Trophoblast cell (in vitro differentiated cells and primary cell): ENCODE results near the gene HAS3.
"Not testable (repeated sequence)": the region's sequence is repeated elsewhere in the genome, so short reads cannot be mapped to it uniquely, and the experiment has no call there.

Experiments used
- DNase-seq, 2 donors: peaks; one replicate each; pipeline ENCODE4 v3.0.0-alpha.2; 2016
- H2AFZ ChIP-seq: 2 replicates; pipeline ENCODE4 v1.6.1; 2013; ENCODE audit warnings: low read length, moderate library complexity, mild to moderate bottlenecking; ENCODE audit not compliant: insufficient read depth, poor library complexity
- H2AK5ac ChIP-seq: 2 replicates; pipeline ENCODE4 v1.6.1; 2013; ENCODE audit warnings: mild to moderate bottlenecking, low read length
- H2BK120ac ChIP-seq: 2 replicates; pipeline ENCODE4 v1.6.1; 2013; ENCODE audit warnings: low read length, mild to moderate bottlenecking, moderate library complexity; ENCODE audit not compliant: insufficient read depth, poor library complexity
- H2BK12ac ChIP-seq: 2 replicates; pipeline ENCODE4 v1.6.1; 2013; ENCODE audit warnings: mild to moderate bottlenecking, low read length, moderate library complexity
- H2BK5ac ChIP-seq: 2 replicates; pipeline ENCODE4 v1.6.1; 2013; ENCODE audit warnings: low read length, low read depth, moderate library complexity, mild to moderate bottlenecking; ENCODE audit not compliant: poor library complexity
- H3K14ac ChIP-seq: 2 replicates; pipeline ENCODE4 v1.6.1; 2013; ENCODE audit warnings: mild to moderate bottlenecking, low read length
- H3K18ac ChIP-seq: 2 replicates; pipeline ENCODE4 v1.6.1; 2013; ENCODE audit warnings: mild to moderate bottlenecking, low read length
- H3K23ac ChIP-seq: 2 replicates; pipeline ENCODE4 v1.6.1; 2013; ENCODE audit warnings: low read length
- H3K27ac ChIP-seq: 2 replicates; pipeline ENCODE4 v1.5.1; 2013; ENCODE audit warnings: low read depth, mild to moderate bottlenecking, inconsistent platforms, low read length, moderate library complexity
- H3K27me3 ChIP-seq: 2 replicates; pipeline ENCODE4 v1.6.1; 2013; ENCODE audit warnings: inconsistent platforms, mild to moderate bottlenecking, low read length, moderate library complexity; ENCODE audit not compliant: insufficient read depth
- H3K36me3 ChIP-seq, 2 experiments: 1 replicate in 1 of 2; 2 replicates in 1 of 2; pipeline ENCODE4 v1.6.1; 2013; ENCODE audit warnings: low read length in 2 of 2, mild to moderate bottlenecking in 2 of 2, moderate library complexity in 1 of 2; ENCODE audit not compliant: insufficient read depth in 2 of 2, control insufficient read depth in 1 of 2
- H3K4ac ChIP-seq: 2 replicates; pipeline ENCODE4 v1.6.1; 2013; ENCODE audit warnings: low read depth, mild to moderate bottlenecking, low read length, moderate library complexity
- H3K4me1 ChIP-seq, 2 experiments: 1 replicate in 1 of 2; 2 replicates in 1 of 2; pipeline ENCODE4 v1.6.1; 2013; ENCODE audit warnings: low read length in 2 of 2, mild to moderate bottlenecking in 2 of 2, moderate library complexity in 1 of 2; ENCODE audit not compliant: insufficient read depth in 2 of 2, control insufficient read depth in 1 of 2
- H3K4me2 ChIP-seq: 2 replicates; pipeline ENCODE4 v1.6.1; 2013; ENCODE audit warnings: inconsistent platforms, mild to moderate bottlenecking, low read length, moderate library complexity
- H3K4me3 ChIP-seq: 2 replicates; pipeline ENCODE4 v1.5.1; 2013; ENCODE audit warnings: mild to moderate bottlenecking, low read depth, low read length, inconsistent platforms
- H3K79me1 ChIP-seq: one replicate; pipeline ENCODE4 v1.6.1; 2013; ENCODE audit warnings: low read length
- H3K79me2 ChIP-seq: 2 replicates; pipeline ENCODE4 v1.6.1; 2013; ENCODE audit warnings: low read length, mild to moderate bottlenecking; ENCODE audit not compliant: control insufficient read depth, insufficient read depth, poor library complexity
- H3K9ac ChIP-seq: 2 replicates; pipeline ENCODE4 v1.6.1; 2013; ENCODE audit warnings: mild to moderate bottlenecking, low read length
- H3K9me3 ChIP-seq: 2 replicates; pipeline ENCODE4 v1.6.1; 2013; ENCODE audit warnings: low read depth, mild to moderate bottlenecking, control low read depth, inconsistent platforms, low read length; ENCODE audit not compliant: insufficient read depth
- H4K12ac ChIP-seq: 2 replicates; pipeline ENCODE4 v1.6.1; 2013; ENCODE audit warnings: low read depth, mild to moderate bottlenecking, low read length, moderate library complexity
- H4K8ac ChIP-seq: 2 replicates; pipeline ENCODE4 v1.6.1; 2013; ENCODE audit warnings: low read depth, mild to moderate bottlenecking, low read length, moderate library complexity
- H4K91ac ChIP-seq: one replicate; pipeline ENCODE4 v1.6.1; 2013; ENCODE audit warnings: low read depth, mild to moderate bottlenecking, low read length, moderate library complexity
- WGBS: extraction: QIAGEN DNeasy Blood & Tissue Kit; methylation state at CpG from one replicate; pipeline ENCODE4 v1.1.7; 2013; ENCODE audit warnings: missing lambda C conversion rate; ENCODE audit not compliant: insufficient read length, insufficient coverage; ENCODE audit errors: extremely low coverage; 5-methylcytosine and 5-hydroxymethylcytosine counted together

HAS3 gene

GRCh38 chr16:69139464-69139863 is 34.0 kb downstream of the HAS3 start:
- H3K27ac ChIP-seq, H2BK5ac ChIP-seq, H4K8ac ChIP-seq, H2BK120ac ChIP-seq, H3K4ac ChIP-seq, H3K4me1 ChIP-seq, H4K12ac ChIP-seq, H2AFZ ChIP-seq, H3K14ac ChIP-seq, H3K23ac ChIP-seq, DNase-seq, H4K91ac ChIP-seq, H2AK5ac ChIP-seq, H3K18ac ChIP-seq, H3K4me3 ChIP-seq, H3K9me3 ChIP-seq, H3K79me1 ChIP-seq, H3K4me2 ChIP-seq, H3K27me3 ChIP-seq, H3K79me2 ChIP-seq, H3K9ac ChIP-seq, H2BK12ac ChIP-seq: not testable (repeated sequence)
- no CpG with 5 or more reads among the region's 7 CpGs for WGBS
- H3K36me3 ChIP-seq, result peaks cover 22 to 43% of the 10 kb centered on the region in 2 experiments

GRCh38 chr16:69141014-69141413 is 35.6 kb downstream of the HAS3 start:
- H4K8ac ChIP-seq, result no peak overlapping the region
- H3K27me3 ChIP-seq, result no peaks in the 10 kb centered on the region
- no peak overlapping the region for H2BK12ac ChIP-seq
- H3K4me1 ChIP-seq, result no peaks in the 10 kb centered on the region
- no peak overlapping the region for H2AFZ ChIP-seq
- WGBS, result no CpG with 5 or more reads among the region's 5 CpGs
- H3K4me3 ChIP-seq, result no peak overlapping the region
- H3K79me2 ChIP-seq, result no peaks in the 10 kb centered on the region
- no peak overlapping the region for H2BK5ac ChIP-seq
- no peak overlapping the region for H3K27ac ChIP-seq
- no peak overlapping the region for H3K23ac ChIP-seq
- no peaks in the 10 kb centered on the region for H3K79me1 ChIP-seq
- H4K12ac ChIP-seq, result no peak overlapping the region
- no peak overlapping the region for H3K18ac ChIP-seq
- no peak overlapping the region for H2BK120ac ChIP-seq
- no peak overlapping the region for H3K4ac ChIP-seq
- no peak for DNase-seq
- H3K4me2 ChIP-seq, result no peak overlapping the region
- no peak overlapping the region for H2AK5ac ChIP-seq
- no peak overlapping the region for H4K91ac ChIP-seq
- H3K36me3 ChIP-seq, result peaks cover 26 to 47% of the 10 kb centered on the region in 2 experiments
- H3K9ac ChIP-seq, result no peak overlapping the region
- no peak overlapping the region for H3K14ac ChIP-seq
- no peaks in the 10 kb centered on the region for H3K9me3 ChIP-seq

GRCh38 chr16:69141936-69142335 is 36.5 kb downstream of the HAS3 start:
- no peak overlapping the region for H3K4ac ChIP-seq
- no peak overlapping the region for H3K4me3 ChIP-seq
- H3K14ac ChIP-seq, result no peak overlapping the region
- H3K36me3 ChIP-seq, result peaks cover 28 to 43% of the 10 kb centered on the region in 2 experiments
- H3K4me1 ChIP-seq, result no peaks in the 10 kb centered on the region
- H4K12ac ChIP-seq, result no peak overlapping the region
- H3K79me1 ChIP-seq, result no peaks in the 10 kb centered on the region
- no peak overlapping the region for H3K23ac ChIP-seq
- no peak overlapping the region for H4K8ac ChIP-seq
- no peak overlapping the region for H3K27ac ChIP-seq
- no peak overlapping the region for H3K9ac ChIP-seq
- H3K79me2 ChIP-seq, result no peaks in the 10 kb centered on the region
- no peak overlapping the region for H2AFZ ChIP-seq
- no peak overlapping the region for H2AK5ac ChIP-seq
- DNase-seq, result no peak
- H2BK5ac ChIP-seq, result no peak overlapping the region
- H3K4me2 ChIP-seq, result no peak overlapping the region
- no peak overlapping the region for H2BK12ac ChIP-seq
- no peaks in the 10 kb centered on the region for H3K27me3 ChIP-seq
- WGBS, result no CpG with 5 or more reads among the region's 4 CpGs
- no peaks in the 10 kb centered on the region for H3K9me3 ChIP-seq
- no peak overlapping the region for H2BK120ac ChIP-seq
- H4K91ac ChIP-seq, result no peak overlapping the region
- no peak overlapping the region for H3K18ac ChIP-seq

GRCh38 chr16:69143116-69143515 is 37.7 kb downstream of the HAS3 start:
- no peaks in the 10 kb centered on the region for H3K9me3 ChIP-seq
- no peak overlapping the region for H4K12ac ChIP-seq
- H3K27ac ChIP-seq, result no peak overlapping the region
- no peak overlapping the region for H2BK5ac ChIP-seq
- H3K79me2 ChIP-seq, result no peaks in the 10 kb centered on the region
- H3K4me3 ChIP-seq, result no peak overlapping the region
- H2AFZ ChIP-seq, result no peak overlapping the region
- no peaks in the 10 kb centered on the region for H3K27me3 ChIP-seq
- peak overlapping the region; percentile 97 for H3K23ac ChIP-seq
- no peaks in the 10 kb centered on the region for H3K4me1 ChIP-seq
- H4K91ac ChIP-seq, result no peak overlapping the region
- no peak overlapping the region for H2BK120ac ChIP-seq
- H3K18ac ChIP-seq, result no peak overlapping the region
- no peak overlapping the region for H3K4ac ChIP-seq
- H3K14ac ChIP-seq, result no peak overlapping the region
- H3K36me3 ChIP-seq, result peaks cover 27 to 40% of the 10 kb centered on the region in 2 experiments
- no peaks in the 10 kb centered on the region for H3K79me1 ChIP-seq
- no CpG with 5 or more reads among the region's 11 CpGs for WGBS
- no peak overlapping the region for H2BK12ac ChIP-seq
- H3K9ac ChIP-seq, result no peak overlapping the region
- H4K8ac ChIP-seq, result no peak overlapping the region
- no peak overlapping the region for H3K4me2 ChIP-seq
- peak in 1 of 2 donors; percentile 37 for DNase-seq
- no peak overlapping the region for H2AK5ac ChIP-seq
